Endothelial cell of umbilical vein (primary cell): ENCODE results near the gene WDR7. TPM values are rescaled to one million over a fixed set of nuclear protein-coding genes. Genes with fewer than 3 reads are reported as not detected.

Experiments
- BruUV-seq: library from RNA; stranded (reverse); fragments of 400-500 nt; replicated peaks from 2 replicates; lab custom pipeline; 2021; lab: Mats Ljungman, UMichigan
- CTCF ChIA-PET: fragments of 300-600, 350-600 bp; sonication (Branson Sonifier 250); formaldehyde crosslinking; loops from one replicate; lab custom pipeline; 2021; ENCODE audit warnings: antibody characterized with exemption, inconsistent platforms; lab: Charles Lee
- POLR2A ChIA-PET: fragments of 300-600, 350-600 bp; sonication (Branson Sonifier 250); formaldehyde crosslinking; loops from one replicate; lab custom pipeline; 2021; ENCODE audit warnings: antibody characterized with exemption, inconsistent platforms; lab: Charles Lee
- DNase-seq: peaks from one replicate; pipeline ENCODE4 v3.0.0-alpha.2; 2011; ENCODE audit warnings: low read depth, low spot score
- FAIRE-seq: peaks from 2 replicates; lab custom pipeline; 2011; peaks lifted over from hg19 to GRCh38; lab: Jason Lieb, UNC
- H2AFZ ChIP-seq: 2 replicates; pipeline ENCODE4 v1.6.0; 2012; ENCODE audit warnings: low read depth, low read length, control low read depth, inconsistent platforms
- H3K27ac ChIP-seq: 2 replicates; pipeline ENCODE4 v1.5.1; 2011; ENCODE audit warnings: low read depth, mild to moderate bottlenecking, control low read depth, low read length, moderate library complexity; ENCODE audit not compliant: insufficient read depth
- H3K27me3 ChIP-seq, 2 experiments: 2 replicates each; pipeline versions ENCODE4 v1.6.0 to v1.6.1; 2011; ENCODE audit warnings: low read length in 2 of 2, mixed read lengths in 1 of 2; ENCODE audit not compliant: control insufficient read depth in 2 of 2, insufficient read depth in 2 of 2
- H3K36me3 ChIP-seq, 2 experiments: 2 replicates in 1 of 2; 3 replicates in 1 of 2; pipeline ENCODE4 v1.5.1; 2011; ENCODE audit warnings: low read length in 2 of 2, mild to moderate bottlenecking in 1 of 2, moderate library complexity in 1 of 2; ENCODE audit not compliant: control insufficient read depth in 2 of 2, insufficient read depth in 2 of 2; ENCODE audit errors: extremely low read depth in 1 of 2
- H3K4me1 ChIP-seq: 3 replicates; pipeline ENCODE4 v1.5.1; 2011; ENCODE audit warnings: mild to moderate bottlenecking, low read length; ENCODE audit not compliant: control insufficient read depth, insufficient read depth; ENCODE audit errors: extremely low read depth
- H3K4me2 ChIP-seq: 2 replicates; pipeline ENCODE4 v1.6.1; 2011; ENCODE audit warnings: low read length, control low read depth, mixed read lengths; ENCODE audit not compliant: insufficient read depth
- H3K4me3 ChIP-seq, 3 experiments: fragments of 200-600 bp in 1 of 3; sonication (generic), shearing (Covaris generic) in 1 of 3; replicated peaks in 1 of 3; 2 replicates each; pipeline ENCODE4 v1.5.1; 2011 to 2016; ENCODE audit warnings: control low read depth in 3 of 3, low read length in 3 of 3, mild to moderate bottlenecking in 2 of 3, inconsistent platforms in 1 of 3, low read depth in 1 of 3, moderate library complexity in 1 of 3; ENCODE audit not compliant: insufficient read depth in 1 of 3
- H3K79me2 ChIP-seq: 2 replicates; pipeline ENCODE4 v1.6.0; 2012; ENCODE audit warnings: low read length, inconsistent platforms; ENCODE audit not compliant: control insufficient read depth, insufficient read depth
- H3K9ac ChIP-seq: replicated peaks from 2 replicates; pipeline ENCODE3; 2011; ENCODE audit warnings: low read length, control low read depth; ENCODE audit not compliant: insufficient read depth; ENCODE audit errors: extremely low read depth
- H3K9me1 ChIP-seq: replicated peaks from 3 replicates; pipeline ENCODE4 v1.6.0; 2011; ENCODE audit warnings: mild to moderate bottlenecking, low read length; ENCODE audit not compliant: control insufficient read depth, insufficient read depth; ENCODE audit errors: extremely low read depth
- H3K9me3 ChIP-seq: replicated peaks from 2 replicates; pipeline ENCODE4 v1.5.1; 2012; ENCODE audit warnings: low read length, inconsistent platforms; ENCODE audit not compliant: control insufficient read depth, insufficient read depth
- H4K20me1 ChIP-seq: replicated peaks from 2 replicates; pipeline ENCODE3; 2011; ENCODE audit warnings: mild to moderate bottlenecking, low read length; ENCODE audit not compliant: control insufficient read depth, insufficient read depth; ENCODE audit errors: extremely low read depth
- EZH2 ChIP-seq: IDR thresholded peaks from 2 replicates; pipeline ENCODE4 v1.6.1; 2012; ENCODE audit warnings: borderline replicate concordance, low read depth, mild to moderate bottlenecking, moderate library complexity, low read length, inconsistent platforms; ENCODE audit not compliant: severe bottlenecking
- FOS ChIP-seq: IDR thresholded peaks from 2 replicates; pipeline ENCODE4 v1.6.1; 2011; ENCODE audit warnings: mild to moderate bottlenecking, low read length, moderate library complexity, borderline replicate concordance; ENCODE audit not compliant: insufficient read depth
- GATA2 ChIP-seq: IDR thresholded peaks from 2 replicates; pipeline ENCODE4 v1.7.0; 2011; ENCODE audit warnings: low read depth, mild to moderate bottlenecking, moderate library complexity, mixed read lengths, low read length; ENCODE audit not compliant: insufficient read length, insufficient read depth
- JUN ChIP-seq: IDR thresholded peaks from 2 replicates; pipeline ENCODE4 v1.6.1; 2011; ENCODE audit warnings: borderline replicate concordance, low read depth; ENCODE audit not compliant: insufficient read length, insufficient read depth
- MYC ChIP-seq: IDR thresholded peaks from one replicate; pipeline ENCODE4 v1.6.1; 2011; ENCODE audit warnings: mild to moderate bottlenecking, low read depth, low read length
- POLR2A ChIP-seq: IDR thresholded peaks from 2 replicates; pipeline ENCODE4 v1.6.1; 2012; ENCODE audit warnings: low read depth, mild to moderate bottlenecking, control low read depth, low read length
- POLR2AphosphoS5 ChIP-seq: IDR thresholded peaks from 2 replicates; pipeline ENCODE4 v1.6.1; 2012; ENCODE audit warnings: low read depth, mild to moderate bottlenecking, control low read depth, low read length, moderate library complexity; ENCODE audit not compliant: insufficient read depth
- dilution Hi-C: fragments of 300-500 bp; cut with MboI; formaldehyde crosslinking; loops from one replicate; pipeline ENCODE4 v1.15.0; 2019; ENCODE audit warnings: low sequenced_read_pairs; ENCODE audit not compliant: extremely low pct_ligation_motif_present
- intact Hi-C: fragments of 100-400 bp; cut with micrococcal nuclease; formaldehyde crosslinking; loops from one replicate; pipeline ENCODE4 v1.10.0; 2022
- polyA plus RNA-seq, 4 experiments: library from polyadenylated mRNA; depleted of rRNA in 3 of 4; stranded (reverse) in 3 of 4; unstranded in 1 of 4; fragments of >200 nt; gene quantifications; 2 replicates each; pipeline versions ENCODE4 v1.2.1 to v1.2.3, GENCODE V29; 2011 to 2012; ENCODE audit warnings: missing spikeins in 1 of 4
- total RNA-seq: library from RNA; stranded (reverse); gene quantifications from 2 replicates; pipeline ENCODE4 v1.2.3, GENCODE V29; 2021
- TF ChIP-seq, protein P1 (sequence below), 2 donors: IDR thresholded peaks; 1 replicate in 1 of 2; 2 replicates in 1 of 2; pipeline ENCODE4 v1.5.1; 2011; ENCODE audit warnings: low read length in 2 of 2, mild to moderate bottlenecking in 2 of 2, moderate library complexity in 2 of 2, control low read depth in 1 of 2, inconsistent platforms in 1 of 2, low read depth in 1 of 2; ENCODE audit not compliant: insufficient read depth in 1 of 2; ENCODE audit errors: extremely low read depth in 1 of 2
- TF ChIP-seq, protein P2 (sequence below): IDR thresholded peaks from 2 replicates; pipeline ENCODE4 v1.6.1; 2011; ENCODE audit not compliant: insufficient read depth, insufficient read length

Gene WDR7
- total and polyA plus RNA-seq, 2 donors (not counting 3 experiments of a cell fraction or from before 2014, with no cell fraction given) = 5.9 to 19.0 TPM

DNA sequence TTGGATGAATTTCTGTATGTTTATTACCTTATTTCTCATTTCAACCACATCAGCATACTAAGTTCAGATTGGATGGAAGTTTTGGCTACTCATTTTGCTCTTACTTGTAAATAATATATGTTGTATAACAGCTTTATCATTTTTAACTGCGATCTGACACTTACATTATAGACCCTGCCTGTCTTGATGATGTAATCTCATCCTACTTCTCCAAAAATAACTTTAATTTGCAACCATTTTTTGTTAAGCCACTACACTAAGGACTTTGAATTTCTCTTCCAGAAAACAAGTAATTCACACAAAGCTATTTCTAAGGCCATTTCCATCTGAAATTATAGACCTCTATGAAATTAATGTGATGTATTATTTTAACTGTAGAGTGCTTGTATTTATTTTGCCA lies 240.7 kb downstream of the WDR7 start:
- ChIA-PET CTCF (interaction anchor here (0.9 to 3.0 kb wide), 6 partner anchors 12 to 24 kb away, joined by 3 to 20 read pairs (median 6); no protein-coding TSS in a partner anchor), POLR2A (no interaction called here)
- no peak overlapping the region for H3K9ac ChIP-seq
- H3K27ac ChIP-seq = peak overlapping the region; percentile 85
- H3K4me3 ChIP-seq = no peak overlapping the region
- H3K9me3 ChIP-seq = no peaks in the 10 kb centered on the region
- intact Hi-C loops = no loop called here
- H4K20me1 ChIP-seq = no peaks in the 10 kb centered on the region
- no peak overlapping the region for H3K4me2 ChIP-seq
- no TSS peak for BruUV-seq
- H3K4me1 ChIP-seq = peaks cover 23% of the 10 kb centered on the region
- H2AFZ ChIP-seq = no peak overlapping the region
- no peaks in the 10 kb centered on the region for H3K27me3 ChIP-seq
- DNase-seq = no peak
- dilution Hi-C loops = no loop called here
- no peaks in the 10 kb centered on the region for H3K9me1 ChIP-seq
- H3K36me3 ChIP-seq = no peaks in the 10 kb centered on the region
- no peak for FAIRE-seq
- H3K79me2 ChIP-seq = no peaks in the 10 kb centered on the region
- no peak for TF ChIP-seq EZH2
- TF ChIP-seq FOS = no peak
- no peak for TF ChIP-seq POLR2AphosphoS5
- TF ChIP-seq GATA2 = no peak
- TF ChIP-seq POLR2A = no peak
- TF ChIP-seq MYC = no peak
- TF ChIP-seq, protein P1, sequence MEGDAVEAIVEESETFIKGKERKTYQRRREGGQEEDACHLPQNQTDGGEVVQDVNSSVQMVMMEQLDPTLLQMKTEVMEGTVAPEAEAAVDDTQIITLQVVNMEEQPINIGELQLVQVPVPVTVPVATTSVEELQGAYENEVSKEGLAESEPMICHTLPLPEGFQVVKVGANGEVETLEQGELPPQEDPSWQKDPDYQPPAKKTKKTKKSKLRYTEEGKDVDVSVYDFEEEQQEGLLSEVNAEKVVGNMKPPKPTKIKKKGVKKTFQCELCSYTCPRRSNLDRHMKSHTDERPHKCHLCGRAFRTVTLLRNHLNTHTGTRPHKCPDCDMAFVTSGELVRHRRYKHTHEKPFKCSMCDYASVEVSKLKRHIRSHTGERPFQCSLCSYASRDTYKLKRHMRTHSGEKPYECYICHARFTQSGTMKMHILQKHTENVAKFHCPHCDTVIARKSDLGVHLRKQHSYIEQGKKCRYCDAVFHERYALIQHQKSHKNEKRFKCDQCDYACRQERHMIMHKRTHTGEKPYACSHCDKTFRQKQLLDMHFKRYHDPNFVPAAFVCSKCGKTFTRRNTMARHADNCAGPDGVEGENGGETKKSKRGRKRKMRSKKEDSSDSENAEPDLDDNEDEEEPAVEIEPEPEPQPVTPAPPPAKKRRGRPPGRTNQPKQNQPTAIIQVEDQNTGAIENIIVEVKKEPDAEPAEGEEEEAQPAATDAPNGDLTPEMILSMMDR (IDR thresholded peaks at IDR 0.05; ENCODE audit: extremely low read depth in 1 of 2, insufficient read depth in 1 of 2, low read depth in 1 of 2, low read length in 2 of 2) = no peak
- TF ChIP-seq, protein P2, sequence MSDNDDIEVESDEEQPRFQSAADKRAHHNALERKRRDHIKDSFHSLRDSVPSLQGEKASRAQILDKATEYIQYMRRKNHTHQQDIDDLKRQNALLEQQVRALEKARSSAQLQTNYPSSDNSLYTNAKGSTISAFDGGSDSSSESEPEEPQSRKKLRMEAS = no peak
- TF ChIP-seq JUN = no peak
